Neural cell (in vitro differentiated cells): Measurements from ENCODE around the gene TMEM269. TPM values are rescaled to one million over a fixed set of nuclear protein-coding genes. Genes with fewer than 3 reads are reported as not detected.

Experiments
- H2AFZ ChIP-seq: fragments of 200-600, 300-800 bp; sonication (generic), shearing (Covaris generic); 2 replicates; pipeline ENCODE4 v1.6.0; 2014; ENCODE audit warnings: low read depth, mild to moderate bottlenecking, antibody characterized with exemption, low read length, moderate library complexity
- H3F3A ChIP-seq: fragments of 200-600 bp; shearing (Covaris generic); 2 replicates; pipeline ENCODE4 v1.6.1; 2016; ENCODE audit warnings: mild to moderate bottlenecking, moderate library complexity, mixed read lengths, antibody characterized with exemption, low read length; ENCODE audit not compliant: insufficient read depth, poor library complexity, severe bottlenecking
- H3K27ac ChIP-seq: fragments of 200-600, 300-800 bp; sonication (generic), shearing (Covaris generic); 2 replicates; pipeline ENCODE4 v1.5.1; 2014; ENCODE audit warnings: mild to moderate bottlenecking, low read length, moderate library complexity
- H3K27me3 ChIP-seq: fragments of 300-800, 200-600 bp; sonication (generic), shearing (Covaris generic); 2 replicates; pipeline ENCODE4 v1.6.0; 2014; ENCODE audit warnings: mild to moderate bottlenecking, low read depth, low read length, moderate library complexity; ENCODE audit not compliant: insufficient read depth
- H3K36me3 ChIP-seq: fragments of 300-800, 200-600 bp; sonication (generic), shearing (Covaris generic); 2 replicates; pipeline ENCODE4 v1.5.1; 2014; ENCODE audit warnings: mild to moderate bottlenecking, antibody characterized with exemption, low read length, moderate library complexity; ENCODE audit not compliant: insufficient read depth
- H3K4me2 ChIP-seq: fragments of 300-800, 200-600 bp; sonication (generic), shearing (Covaris generic); 2 replicates; pipeline ENCODE4 v1.6.0; 2014; ENCODE audit warnings: mild to moderate bottlenecking, low read length
- H3K4me3 ChIP-seq: fragments of 300-800, 200-600 bp; sonication (generic), shearing (Covaris generic); 2 replicates; pipeline ENCODE4 v1.5.1; 2014; ENCODE audit warnings: mild to moderate bottlenecking, low read length, moderate library complexity
- H3K79me2 ChIP-seq: fragments of 200-600 bp; shearing (Covaris generic); replicated peaks from 2 replicates; pipeline ENCODE4 v1.6.0; 2014; ENCODE audit warnings: mild to moderate bottlenecking, low read length, moderate library complexity; ENCODE audit not compliant: insufficient read depth
- H3K9ac ChIP-seq: fragments of 300-800, 200-600 bp; sonication (generic), shearing (Covaris generic); 2 replicates; pipeline ENCODE4 v1.6.1; 2016; ENCODE audit warnings: mild to moderate bottlenecking, low read length, mixed read lengths
- H3K9me2 ChIP-seq: fragments of 200-600 bp; shearing (Covaris generic); 2 replicates; pipeline ENCODE4 v1.6.1; 2016; ENCODE audit warnings: mild to moderate bottlenecking, low read length, mixed read lengths; ENCODE audit not compliant: insufficient read depth
- H3K9me3 ChIP-seq: fragments of 200-600, 300-800 bp; sonication (generic), shearing (Covaris generic); 2 replicates; pipeline ENCODE4 v1.6.1; 2016; ENCODE audit warnings: mild to moderate bottlenecking, mixed run types, low read length, moderate library complexity, mixed read lengths
- H4K20me1 ChIP-seq: fragments of 200-600 bp; shearing (Covaris generic); 2 replicates; pipeline ENCODE4 v1.6.1; 2016; ENCODE audit warnings: mild to moderate bottlenecking, mixed run types; ENCODE audit not compliant: insufficient read depth
- CTCF ChIP-seq: fragments of 450-650 bp; IDR thresholded peaks from 2 replicates; pipeline ENCODE4 v1.5.1; 2014; ENCODE audit warnings: antibody characterized with exemption, mild to moderate bottlenecking, moderate library complexity; ENCODE audit not compliant: poor library complexity, severe bottlenecking
- EP300 ChIP-seq: fragments of 450-650 bp; conservative IDR thresholded peaks from 2 replicates; pipeline ENCODE4 v1.6.1; 2014; ENCODE audit warnings: antibody characterized with exemption, mild to moderate bottlenecking, moderate library complexity; ENCODE audit not compliant: poor library complexity, severe bottlenecking
- RAD21 ChIP-seq: fragments of 450-650 bp; conservative IDR thresholded peaks from 2 replicates; pipeline ENCODE4 v1.6.1; 2014; ENCODE audit warnings: antibody characterized with exemption, mild to moderate bottlenecking, moderate library complexity
- SMC3 ChIP-seq: fragments of 450-650 bp; conservative IDR thresholded peaks from 2 replicates; pipeline ENCODE4 v1.6.1; 2014; ENCODE audit warnings: antibody characterized with exemption, mild to moderate bottlenecking, moderate library complexity; ENCODE audit not compliant: poor library complexity
- TAF1 ChIP-seq: IDR thresholded peaks from 2 replicates; pipeline ENCODE4 v1.6.1; 2012; ENCODE audit warnings: low read depth
- polyA plus RNA-seq: library from polyadenylated mRNA; depleted of rRNA; stranded (reverse); fragments of >200 nt; gene quantifications from 2 replicates; pipeline ENCODE4 v1.2.3, GENCODE V29; 2014

The TMEM269 gene
- polyA plus RNA-seq, 1 donor from 2014 or later = 1.1 TPM

- Histone ChIP-seq H3K4me3 (no peak overlapping the region), H3K79me2 (no peaks in the 10 kb centered on the region), H3K4me2 (no peak overlapping the region), H3K36me3 (peaks cover 17% of the 10 kb centered on the region), H2AFZ (no peak overlapping the region), H3F3A (no peaks in the 10 kb centered on the region), H3K27ac (no peak overlapping the region), H3K9ac (no peak overlapping the region), H3K9me3 (peaks cover 5% of the 10 kb centered on the region), H3K9me2 (no peaks in the 10 kb centered on the region), H4K20me1 (no peaks in the 10 kb centered on the region), H3K27me3 (no peaks in the 10 kb centered on the region)
- TF ChIP-seq TAF1 = no peak
Measured at GRCh38 chr1:42753070-42753469, 31.7 kb upstream of the TMEM269 start.

DNA sequence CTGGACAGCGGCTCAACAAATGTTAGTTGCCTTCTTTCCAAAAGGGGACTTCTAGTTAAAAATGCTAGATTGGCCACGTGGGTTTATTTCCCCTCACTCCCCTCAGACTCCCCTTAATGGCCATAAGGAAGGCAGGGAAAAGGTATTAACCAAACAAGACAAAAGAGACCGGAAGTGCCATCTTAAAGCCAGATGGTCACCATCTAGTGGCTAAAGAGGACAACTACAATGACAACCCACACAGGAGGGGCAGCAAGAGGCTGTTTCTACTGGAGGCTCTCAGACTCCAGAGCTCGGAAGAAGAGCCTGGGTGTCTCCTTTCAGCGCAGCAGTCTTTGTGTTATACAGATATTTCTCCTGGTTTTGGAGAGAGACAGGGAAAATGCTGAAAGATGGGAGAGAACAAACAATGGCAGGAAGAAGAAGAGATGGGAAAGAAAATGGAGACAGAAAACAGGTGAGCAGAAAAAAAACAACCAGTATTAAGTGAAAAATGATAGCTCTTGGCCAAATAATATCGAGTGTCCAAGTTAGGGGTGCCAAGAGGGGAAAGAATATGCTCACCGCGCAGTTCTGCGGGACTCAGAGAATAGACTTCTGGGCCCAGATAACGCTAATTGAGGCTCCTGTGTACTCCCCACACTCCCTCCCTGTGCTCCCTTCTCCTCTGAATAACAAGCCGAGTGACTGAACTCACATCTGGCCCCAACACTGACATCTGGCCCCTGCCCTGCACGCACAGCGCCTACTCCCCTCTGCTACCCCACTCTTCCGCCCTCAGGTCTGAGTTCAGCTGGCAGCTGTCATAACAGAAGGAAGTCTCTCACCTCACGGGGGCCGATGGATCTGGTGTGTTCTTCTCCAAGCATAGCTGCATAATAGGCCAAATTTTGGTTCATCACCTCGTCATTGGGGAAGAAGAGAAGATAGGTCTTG, 27.6 kb upstream of the TMEM269 start:
- no peak overlapping the region for H3K4me3 ChIP-seq
- TF ChIP-seq SMC3 = peak; percentile 69
- no peak for TF ChIP-seq EP300
- TF ChIP-seq CTCF = peak; percentile 67
- peak; percentile 50 for TF ChIP-seq RAD21

GRCh38 chr1:42757892-42758275, 26.9 kb upstream of the TMEM269 start:
- TF ChIP-seq CTCF = no peak
- H3K4me3 ChIP-seq = no peak overlapping the region

More for the DNA sequence above, 27.6 kb upstream of the TMEM269 start:
- Histone ChIP-seq H3K36me3 (peaks cover 12% of the 10 kb centered on the region), H3F3A (no peaks in the 10 kb centered on the region), H3K79me2 (no peaks in the 10 kb centered on the region), H4K20me1 (no peaks in the 10 kb centered on the region), H3K9me3 (peaks cover under 1% of the 10 kb centered on the region), H2AFZ (no peak overlapping the region), H3K27ac (no peak overlapping the region), H3K4me2 (no peak overlapping the region), H3K9me2 (no peaks in the 10 kb centered on the region), H3K9ac (no peak overlapping the region), H3K27me3 (no peaks in the 10 kb centered on the region)

More at GRCh38 chr1:42757892-42758275, 26.9 kb upstream of the TMEM269 start:
- no peaks in the 10 kb centered on the region for H3F3A ChIP-seq
- no peaks in the 10 kb centered on the region for H3K9me3 ChIP-seq
- no peak overlapping the region for H3K4me2 ChIP-seq
- no peak overlapping the region for H2AFZ ChIP-seq
- no peaks in the 10 kb centered on the region for H4K20me1 ChIP-seq
- H3K79me2 ChIP-seq = peaks cover under 1% of the 10 kb centered on the region
- H3K9me2 ChIP-seq = no peaks in the 10 kb centered on the region
- no peaks in the 10 kb centered on the region for H3K27me3 ChIP-seq
- H3K9ac ChIP-seq = no peak overlapping the region
- no peak overlapping the region for H3K27ac ChIP-seq
- peaks cover 5% of the 10 kb centered on the region for H3K36me3 ChIP-seq
